Lung (tissue), 12 donors: ENCODE results near the gene EXO1. TPM values are rescaled to one million over a fixed set of nuclear protein-coding genes. Genes with fewer than 3 reads are reported as not detected.
"Not testable (repeated sequence)": the region's sequence is repeated elsewhere in the genome, so short reads cannot be mapped to it uniquely, and the experiment has no call there.

Experiments used
- ATAC-seq: fragments of 200-7000 bp; cut with Tn5 transposase; one replicate; pipeline ENCODE4 v1.9.1; 2020; ENCODE audit warnings: moderate number of reproducible peaks; ENCODE audit not compliant: insufficient read depth, low FRiP score
- DNase-seq, 3 donors: peaks; one replicate each; pipeline ENCODE4 v3.0.0-alpha.2; 2013 to 2017
- H3K27ac ChIP-seq, 2 donors: one replicate each; pipeline ENCODE4 v1.5.1; 2013; ENCODE audit warnings: mild to moderate bottlenecking in 2 of 2, moderate library complexity in 2 of 2, control low read depth in 1 of 2, inconsistent platforms in 1 of 2, low read depth in 1 of 2, low read length in 1 of 2
- H3K27me3 ChIP-seq, 3 donors: one replicate each; pipeline ENCODE4 v1.5.1; 2013; ENCODE audit warnings: low read length in 2 of 3; ENCODE audit not compliant: control insufficient read depth in 3 of 3, insufficient read depth in 3 of 3
- H3K36me3 ChIP-seq, 4 donors: one replicate each; pipeline ENCODE4 v1.5.1; 2013; ENCODE audit warnings: low read length in 4 of 4, mild to moderate bottlenecking in 1 of 4, moderate library complexity in 1 of 4; ENCODE audit not compliant: control insufficient read depth in 4 of 4, insufficient read depth in 4 of 4
- H3K4me1 ChIP-seq, 5 donors: one replicate each; pipeline ENCODE4 v1.5.1; 2013; ENCODE audit warnings: low read length in 5 of 5, mild to moderate bottlenecking in 2 of 5, moderate library complexity in 1 of 5; ENCODE audit not compliant: control insufficient read depth in 5 of 5, insufficient read depth in 5 of 5
- H3K4me3 ChIP-seq: one replicate; pipeline ENCODE4 v1.5.1; 2013; ENCODE audit warnings: mild to moderate bottlenecking, control low read depth, moderate library complexity
- H3K9ac ChIP-seq, 2 donors: one replicate each; pipeline ENCODE4 v1.5.1; 2013; ENCODE audit warnings: low read length in 2 of 2, control low read depth in 1 of 2; ENCODE audit not compliant: insufficient read depth in 1 of 2
- H3K9me3 ChIP-seq, 4 donors: one replicate each; pipeline ENCODE4 v1.5.1; 2013; ENCODE audit warnings: low read length in 3 of 4, mild to moderate bottlenecking in 1 of 4, moderate library complexity in 1 of 4; ENCODE audit not compliant: control insufficient read depth in 4 of 4, insufficient read depth in 3 of 4
- WGBS, 2 donors: extraction: QIAGEN DNeasy Blood & Tissue Kit; methylation state at CpG; one replicate each; pipeline ENCODE4 v1.1.7; 2013; 5-methylcytosine and 5-hydroxymethylcytosine counted together
- polyA plus RNA-seq, 2 donors: library from polyadenylated mRNA; stranded (reverse); fragments of 200-250 nt; gene quantifications; one replicate each; pipeline ENCODE4 v1.2.1, GENCODE V29; 2013
- total RNA-seq, 2 donors: library from RNA; depleted of rRNA in 1 of 2; stranded (reverse); fragments of >200 nt in 1 of 2; gene quantifications; one replicate each; pipeline ENCODE4 v1.2.1, GENCODE V29; 2014 to 2021
- TF ChIP-seq, protein P1 (sequence below): IDR thresholded peaks from 2 replicates; pipeline ENCODE4 v1.5.1; 2012; ENCODE audit warnings: mild to moderate bottlenecking; ENCODE audit errors: control extremely low read depth, extremely low read depth
- donor health status: control.
- donor health status: control.
- donor health status: Bipolar disorder and iron deficiency.
- donor health status: healthy.
- donor health status: DM: yes; HTN: yes; CAD: no.

Gene EXO1
- total and polyA plus RNA-seq, 4 donors, result 0.44 to 2.5 (median 0.92) TPM

DNA sequence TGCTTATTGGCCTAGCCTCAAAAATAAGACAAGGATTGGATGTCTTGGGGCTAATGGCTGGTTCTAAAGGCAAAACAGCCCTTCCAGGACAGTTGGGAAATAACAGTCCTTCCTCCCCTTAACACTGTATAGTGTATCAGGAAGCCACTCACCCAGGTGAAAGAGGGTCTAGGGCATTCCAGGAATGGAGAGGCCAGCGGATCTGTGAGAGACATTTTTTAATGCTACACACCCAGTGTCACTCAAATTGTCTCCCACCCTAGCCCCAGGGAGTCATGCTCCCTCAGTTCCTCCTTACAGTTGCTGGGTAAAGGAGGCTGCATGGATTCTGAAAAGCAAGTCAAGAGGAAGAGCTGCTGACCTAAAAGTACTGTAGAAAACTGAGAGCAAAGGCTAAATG, 24.1 kb upstream of the EXO1 start:
- WGBS, 2 donors, result 85 to 96% methylated on average over 1 of the region's 1 CpG
- Histone ChIP-seq H3K36me3 (no peaks in the 10 kb centered on the region), H3K4me3 (no peak overlapping the region), H3K27me3 (no peaks in the 10 kb centered on the region), H3K9ac (no peak overlapping the region), H3K9me3 (no peaks in the 10 kb centered on the region), H3K4me1 (peaks cover 0 to 6% (median 0%) of the 10 kb centered on the region in 5 donors), H3K27ac (no peak overlapping the region)
- no peak for DNase-seq
- no peak for ATAC-seq
- TF ChIP-seq, protein P1, sequence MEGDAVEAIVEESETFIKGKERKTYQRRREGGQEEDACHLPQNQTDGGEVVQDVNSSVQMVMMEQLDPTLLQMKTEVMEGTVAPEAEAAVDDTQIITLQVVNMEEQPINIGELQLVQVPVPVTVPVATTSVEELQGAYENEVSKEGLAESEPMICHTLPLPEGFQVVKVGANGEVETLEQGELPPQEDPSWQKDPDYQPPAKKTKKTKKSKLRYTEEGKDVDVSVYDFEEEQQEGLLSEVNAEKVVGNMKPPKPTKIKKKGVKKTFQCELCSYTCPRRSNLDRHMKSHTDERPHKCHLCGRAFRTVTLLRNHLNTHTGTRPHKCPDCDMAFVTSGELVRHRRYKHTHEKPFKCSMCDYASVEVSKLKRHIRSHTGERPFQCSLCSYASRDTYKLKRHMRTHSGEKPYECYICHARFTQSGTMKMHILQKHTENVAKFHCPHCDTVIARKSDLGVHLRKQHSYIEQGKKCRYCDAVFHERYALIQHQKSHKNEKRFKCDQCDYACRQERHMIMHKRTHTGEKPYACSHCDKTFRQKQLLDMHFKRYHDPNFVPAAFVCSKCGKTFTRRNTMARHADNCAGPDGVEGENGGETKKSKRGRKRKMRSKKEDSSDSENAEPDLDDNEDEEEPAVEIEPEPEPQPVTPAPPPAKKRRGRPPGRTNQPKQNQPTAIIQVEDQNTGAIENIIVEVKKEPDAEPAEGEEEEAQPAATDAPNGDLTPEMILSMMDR, result no peak

DNA sequence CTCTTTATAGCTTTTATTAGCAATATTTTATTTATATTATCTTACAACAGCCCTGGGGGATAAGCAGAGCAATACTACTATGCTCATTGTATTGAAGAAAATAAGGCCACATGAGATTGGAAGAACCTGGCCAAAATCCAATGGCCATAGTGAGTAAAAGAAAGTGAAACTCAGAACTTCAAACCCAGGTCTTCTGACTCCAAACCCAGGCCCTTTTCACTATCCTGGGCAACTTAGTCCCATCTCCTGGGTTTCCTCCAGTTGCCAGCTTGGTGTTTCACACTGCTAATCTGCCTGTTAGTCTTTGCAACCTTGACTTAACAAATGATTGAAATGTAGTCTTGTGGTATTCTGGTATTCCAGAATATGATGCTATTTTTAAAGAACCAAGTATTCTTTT, 22.4 kb upstream of the EXO1 start:
- H3K9me3 ChIP-seq, result no peaks in the 10 kb centered on the region
- H3K27ac ChIP-seq, result no peak overlapping the region
- H3K4me1 ChIP-seq, result peaks cover 0 to 6% (median 0%) of the 10 kb centered on the region in 5 donors
- H3K36me3 ChIP-seq, result no peaks in the 10 kb centered on the region
- H3K27me3 ChIP-seq, result no peaks in the 10 kb centered on the region
- ATAC-seq, result no peak
- DNase-seq, result peak in 2 of 3 donors; percentile 16 to 40
- H3K4me3 ChIP-seq, result no peak overlapping the region
- no peak overlapping the region for H3K9ac ChIP-seq
- TF ChIP-seq, protein P1, result no peak

DNA sequence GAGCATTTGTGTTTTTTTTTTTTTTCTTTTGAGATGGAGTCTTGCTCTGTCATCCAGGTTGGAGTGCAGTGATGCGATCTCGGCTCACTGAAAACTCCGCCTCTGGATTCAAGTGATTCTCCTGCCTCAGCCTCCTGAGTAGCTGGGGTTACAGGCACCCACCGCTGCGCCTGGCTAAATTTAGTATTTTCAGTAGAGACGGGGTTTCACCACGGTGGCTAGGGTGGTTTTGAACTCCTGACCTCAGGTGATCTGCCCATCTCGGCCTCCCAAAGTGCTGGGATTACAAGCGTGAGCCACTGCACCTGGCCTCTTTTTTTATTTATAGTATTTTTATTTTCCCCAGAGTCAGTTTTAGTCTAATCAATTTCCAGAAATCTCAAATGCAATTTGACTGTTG, 21.4 kb upstream of the EXO1 start:
- not testable (repeated sequence) for H3K4me3 ChIP-seq, H3K27ac ChIP-seq, DNase-seq, H3K36me3 ChIP-seq, H3K9me3 ChIP-seq, H3K9ac ChIP-seq, H3K4me1 ChIP-seq, ATAC-seq, H3K27me3 ChIP-seq
- 93 to 95% methylated on average over 9 of the region's 9 CpGs for WGBS, 2 donors

DNA sequence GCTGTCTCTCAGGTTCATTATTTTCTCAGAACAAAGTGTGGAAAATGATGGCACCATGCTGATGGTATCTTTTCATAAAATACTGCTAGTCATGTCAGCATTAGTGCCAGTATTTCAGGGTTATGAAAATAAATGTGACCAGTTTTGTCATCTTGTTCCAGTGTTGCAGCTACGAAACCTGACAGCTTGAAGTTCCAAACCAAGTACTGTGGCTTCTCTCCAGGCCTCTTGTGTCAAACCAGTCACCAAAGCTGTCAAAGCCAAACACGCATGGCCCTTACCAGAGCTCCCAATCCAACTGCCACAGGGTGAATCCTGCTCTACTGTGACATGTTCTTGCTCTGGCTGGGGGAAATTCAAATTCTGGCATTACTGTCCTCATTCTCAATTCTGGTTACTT, 20.7 kb upstream of the EXO1 start:
- H3K27ac ChIP-seq, result no peak overlapping the region
- TF ChIP-seq, protein P1, result no peak
- no peak for ATAC-seq

More for the DNA sequence above, 20.7 kb upstream of the EXO1 start:
- Histone ChIP-seq H3K4me1 (peaks cover 0 to 6% (median 0%) of the 10 kb centered on the region in 5 donors), H3K36me3 (no peaks in the 10 kb centered on the region), H3K9ac (no peak overlapping the region), H3K9me3 (no peaks in the 10 kb centered on the region), H3K27me3 (no peaks in the 10 kb centered on the region), H3K4me3 (no peak overlapping the region)
- DNase-seq, result no peak
- 95 to 100% methylated on average over 2 of the region's 2 CpGs for WGBS, 2 donors
